Central memory CD8-positive, alpha-beta T cell (primary cell): ENCODE results near the gene TRAF2.

Experiments used
- ATAC-seq: fragments of 150-1000 bp; cut with Tn5 transposase; replicated peaks from 2 replicates; pipeline ENCODE4 v1.10.0; 2022; ENCODE audit warnings: mild to moderate bottlenecking, moderate FRiP score, moderate number of reproducible peaks; ENCODE audit not compliant: poor library complexity, severe bottlenecking; ENCODE audit errors: extremely low read depth
- DNase-seq, 2 donors: peaks; one replicate each; pipeline ENCODE4 v3.0.0; 2021; ENCODE audit warnings: low spot score in 2 of 2
- H3K27ac Mint-ChIP-seq: one replicate; pipeline ENCODE4 v1.8.0; 2022; ENCODE audit warnings: low read depth, mild to moderate bottlenecking, moderate library complexity, mixed read lengths
- H3K27me3 Mint-ChIP-seq: one replicate; pipeline ENCODE4 v1.8.0; 2022; ENCODE audit warnings: mixed read lengths
- H3K36me3 Mint-ChIP-seq: one replicate; pipeline ENCODE4 v1.8.0; 2022; ENCODE audit warnings: mild to moderate bottlenecking, moderate library complexity, mixed read lengths; ENCODE audit not compliant: insufficient read depth
- H3K4me1 Mint-ChIP-seq: one replicate; pipeline ENCODE4 v1.8.0; 2022; ENCODE audit warnings: mixed read lengths
- H3K4me3 Mint-ChIP-seq: one replicate; pipeline ENCODE4 v1.8.0; 2022; ENCODE audit warnings: mild to moderate bottlenecking, moderate library complexity, mixed read lengths
- H3K9me3 Mint-ChIP-seq: one replicate; pipeline ENCODE4 v1.8.0; 2022; ENCODE audit warnings: mixed read lengths

Gene TRAF2

GRCh38 chr9:136906266-136906665 lies 19.9 kb downstream of the TRAF2 start:
- no peak for ATAC-seq
- Mint-ChIP-seq H3K27me3 (no peaks in the 10 kb centered on the region), H3K4me1 (peaks cover 25% of the 10 kb centered on the region), H3K4me3 (no peak overlapping the region), H3K36me3 (peaks cover 38% of the 10 kb centered on the region), H3K9me3 (no peaks in the 10 kb centered on the region), H3K27ac (no peak overlapping the region)
- no peak for DNase-seq

- Mint-ChIP-seq H3K9me3 (no peaks in the 10 kb centered on the region), H3K4me3 (no peak overlapping the region), H3K36me3 (peaks cover 39% of the 10 kb centered on the region), H3K27me3 (no peaks in the 10 kb centered on the region), H3K4me1 (peaks cover 15% of the 10 kb centered on the region), H3K27ac (peak overlapping the region; percentile 53)
- no peak for ATAC-seq
- DNase-seq = no peak
Observed at GRCh38 chr9:136907011-136907914, 20.9 kb downstream of the TRAF2 start.

- Mint-ChIP-seq H3K27ac (no peak overlapping the region), H3K27me3 (no peaks in the 10 kb centered on the region), H3K4me3 (no peak overlapping the region), H3K36me3 (peaks cover 38% of the 10 kb centered on the region), H3K9me3 (no peaks in the 10 kb centered on the region), H3K4me1 (no peaks in the 10 kb centered on the region)
- DNase-seq = no peak
- ATAC-seq = no peak
Observed at GRCh38 chr9:136910197-136910900, 24.0 kb downstream of the TRAF2 start.

- Mint-ChIP-seq H3K4me3 (no peak overlapping the region), H3K4me1 (peaks cover 1% of the 10 kb centered on the region), H3K27me3 (no peaks in the 10 kb centered on the region), H3K9me3 (no peaks in the 10 kb centered on the region), H3K27ac (no peak overlapping the region), H3K36me3 (peaks cover 38% of the 10 kb centered on the region)
- DNase-seq = no peak
- no peak for ATAC-seq
Observed at GRCh38 chr9:136910901-136911245, 24.6 kb downstream of the TRAF2 start.

- DNase-seq = no peak
- H3K27me3 Mint-ChIP-seq = no peaks in the 10 kb centered on the region
- H3K27ac Mint-ChIP-seq = peak overlapping the region; percentile 32
- no peak overlapping the region for H3K4me3 Mint-ChIP-seq
- no peak for ATAC-seq
- peaks cover 39% of the 10 kb centered on the region for H3K36me3 Mint-ChIP-seq
- no peaks in the 10 kb centered on the region for H3K9me3 Mint-ChIP-seq
- H3K4me1 Mint-ChIP-seq = peaks cover 17% of the 10 kb centered on the region
Observed at GRCh38 chr9:136913701-136914438, 27.6 kb downstream of the TRAF2 start.

- no peak for ATAC-seq
- H3K27ac Mint-ChIP-seq = no peak overlapping the region
- no peak for DNase-seq
Observed at GRCh38 chr9:136915632-136916329, 29.5 kb downstream of the TRAF2 start.

GRCh38 chr9:136916330-136917184 lies 30.2 kb downstream of the TRAF2 start:
- Mint-ChIP-seq H3K9me3 (no peaks in the 10 kb centered on the region), H3K36me3 (peaks cover 35% of the 10 kb centered on the region), H3K4me3 (no peak overlapping the region), H3K27me3 (no peaks in the 10 kb centered on the region), H3K4me1 (peaks cover 17% of the 10 kb centered on the region), H3K27ac (peak overlapping the region; percentile 83)
- DNase-seq (no peak), ATAC-seq (no peak)

More at GRCh38 chr9:136915632-136916329, 29.5 kb downstream of the TRAF2 start:
- Mint-ChIP-seq H3K4me1 (peaks cover 17% of the 10 kb centered on the region), H3K9me3 (no peaks in the 10 kb centered on the region), H3K27me3 (no peaks in the 10 kb centered on the region), H3K36me3 (peaks cover 37% of the 10 kb centered on the region), H3K4me3 (no peak overlapping the region)

GRCh38 chr9:136917902-136918301 lies 31.6 kb downstream of the TRAF2 start:
- H3K36me3 Mint-ChIP-seq = peaks cover 34% of the 10 kb centered on the region
- H3K27me3 Mint-ChIP-seq = no peaks in the 10 kb centered on the region
- ATAC-seq (no peak), DNase-seq (no peak)
- H3K27ac Mint-ChIP-seq = peak overlapping the region; percentile 83
- H3K9me3 Mint-ChIP-seq = no peaks in the 10 kb centered on the region
- peaks cover 17% of the 10 kb centered on the region for H3K4me1 Mint-ChIP-seq
- no peak overlapping the region for H3K4me3 Mint-ChIP-seq

GRCh38 chr9:136920069-136920468 lies 33.8 kb downstream of the TRAF2 start:
- ATAC-seq = no peak
- H3K36me3 Mint-ChIP-seq = peaks cover 32% of the 10 kb centered on the region
- peak overlapping the region; percentile 75 for H3K27ac Mint-ChIP-seq
- H3K27me3 Mint-ChIP-seq = no peaks in the 10 kb centered on the region
- H3K4me1 Mint-ChIP-seq = peaks cover 17% of the 10 kb centered on the region
- DNase-seq = no peak
- no peak overlapping the region for H3K4me3 Mint-ChIP-seq
- H3K9me3 Mint-ChIP-seq = no peaks in the 10 kb centered on the region

- DNase-seq (no peak), ATAC-seq (no peak)
- Mint-ChIP-seq H3K27ac (no peak overlapping the region), H3K27me3 (no peaks in the 10 kb centered on the region), H3K4me3 (no peak overlapping the region), H3K36me3 (peaks cover 29% of the 10 kb centered on the region), H3K4me1 (peaks cover 17% of the 10 kb centered on the region), H3K9me3 (no peaks in the 10 kb centered on the region)
Observed at GRCh38 chr9:136920734-136921231, 34.5 kb downstream of the TRAF2 start.

GRCh38 chr9:136921307-136921706 lies 35.0 kb downstream of the TRAF2 start:
- DNase-seq (no peak), ATAC-seq (no peak)
- H3K27ac Mint-ChIP-seq = no peak overlapping the region
- H3K27me3 Mint-ChIP-seq = no peaks in the 10 kb centered on the region
- H3K9me3 Mint-ChIP-seq = no peaks in the 10 kb centered on the region
- no peak overlapping the region for H3K4me3 Mint-ChIP-seq
- H3K4me1 Mint-ChIP-seq = peaks cover 13% of the 10 kb centered on the region
- H3K36me3 Mint-ChIP-seq = peaks cover 27% of the 10 kb centered on the region
